ENCODE data around the gene FBXO33.

The FBXO33 gene, protein sequence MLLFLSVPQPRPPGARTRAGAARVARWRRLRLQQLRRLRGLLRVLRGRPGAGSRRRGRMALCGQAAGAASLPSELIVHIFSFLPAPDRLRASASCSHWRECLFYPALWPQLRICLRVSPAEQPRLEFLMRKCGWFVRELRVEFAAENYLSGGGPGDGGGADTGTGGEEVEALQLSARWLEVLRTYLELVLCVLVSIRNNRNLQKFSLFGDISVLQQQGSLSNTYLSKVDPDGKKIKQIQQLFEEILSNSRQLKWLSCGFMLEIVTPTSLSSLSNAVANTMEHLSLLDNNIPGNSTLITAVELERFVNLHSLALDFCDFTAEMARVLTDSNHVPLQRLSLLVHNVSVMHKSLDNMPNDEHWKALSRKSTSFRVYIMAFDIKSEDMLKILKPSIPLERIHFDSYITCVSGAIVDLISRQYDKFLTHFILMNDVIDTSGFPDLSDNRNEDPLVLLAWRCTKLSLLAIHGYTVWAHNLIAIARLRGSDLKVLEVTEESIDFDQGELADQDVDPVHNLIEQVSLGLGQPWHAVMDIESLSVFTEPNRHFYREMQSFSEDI

DNA sequence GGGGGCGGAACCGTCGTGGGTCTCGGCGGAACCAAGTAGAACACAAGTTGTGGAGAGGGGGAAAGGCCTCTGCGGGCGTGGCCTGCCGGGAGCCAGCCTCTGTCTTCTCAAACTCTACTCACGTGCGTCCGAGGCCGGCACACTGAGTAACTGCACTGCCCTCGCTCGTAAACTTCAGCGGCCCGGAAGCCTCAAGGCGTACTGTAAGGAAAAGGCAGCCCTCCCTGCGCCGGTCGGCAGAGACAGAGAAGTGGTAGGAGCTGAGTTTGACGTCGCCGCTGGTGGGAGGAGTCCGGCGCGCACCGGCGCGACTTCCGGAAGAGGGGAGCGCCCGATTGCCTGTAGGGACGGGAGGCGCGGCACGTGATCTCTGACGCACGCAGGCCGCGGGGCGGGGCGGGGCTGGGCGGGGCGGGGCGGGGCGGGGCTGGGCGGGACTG, at the start of gene FBXO33:
FBXO33 (minus strand) TSS at position 255 of the 440 bp plus-strand sequence. CDS start 271 bp downstream, outside the sequence.
- Mint-ChIP-seq H3K9me3 (no peaks in the 10 kb centered on the region), H3K4me1 (peaks cover 32% of the 10 kb centered on the region), H3K27ac (peak within 1 kb of the TSS; percentile 100), H3K4me3 (peak within 1 kb of the TSS; percentile 97), H3K36me3 (no peaks in the 10 kb centered on the region), H3K27me3 (no peaks in the 10 kb centered on the region)
- DNase-seq (ENCODE audit: low spot score in 2 of 2) (peak; percentile 96 to 98), ATAC-seq (ENCODE audit: low read depth) (peak; percentile 82)

DNA sequence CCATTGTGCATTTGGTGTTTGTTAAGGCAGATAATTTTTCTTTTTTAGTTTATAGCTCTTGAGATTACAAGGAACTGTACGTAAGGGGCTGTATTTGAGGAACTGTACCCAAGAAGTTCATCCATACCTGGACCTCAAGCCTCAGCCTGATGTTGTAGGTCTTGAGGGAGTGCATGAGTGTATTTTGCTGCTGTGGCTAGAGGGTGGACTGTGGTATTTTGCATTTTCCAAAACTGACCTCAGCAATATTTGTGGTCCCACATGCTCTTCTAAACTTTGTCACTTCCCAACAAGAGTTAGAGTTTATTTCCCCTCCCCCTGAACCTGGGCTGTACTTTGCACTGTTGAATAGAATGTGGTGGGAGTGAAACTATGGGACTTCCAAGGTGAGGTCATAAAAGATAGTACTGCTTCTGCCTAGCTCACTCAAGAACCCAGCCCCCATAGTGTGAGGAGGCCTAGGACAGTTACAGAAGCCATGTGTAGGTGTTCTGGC, 42.2 kb upstream of the FBXO33 start:
- DNase-seq (ENCODE audit: low spot score in 2 of 2) (no peak), ATAC-seq (ENCODE audit: low read depth) (no peak)
- Mint-ChIP-seq H3K27me3 (no peaks in the 10 kb centered on the region), H3K27ac (no peak overlapping the region), H3K4me1 (no peaks in the 10 kb centered on the region), H3K4me3 (no peak overlapping the region), H3K36me3 (peaks cover 6% of the 10 kb centered on the region), H3K9me3 (no peaks in the 10 kb centered on the region)

GRCh38 chr14:39472078-39472477, 39.8 kb upstream of the FBXO33 start:
- H3K4me1 Mint-ChIP-seq = no peaks in the 10 kb centered on the region
- no peak overlapping the region for H3K27ac Mint-ChIP-seq
- peaks cover 5% of the 10 kb centered on the region for H3K36me3 Mint-ChIP-seq
- H3K27me3 Mint-ChIP-seq = no peaks in the 10 kb centered on the region
- ATAC-seq (ENCODE audit: low read depth) = no peak
- no peak overlapping the region for H3K4me3 Mint-ChIP-seq
- no peaks in the 10 kb centered on the region for H3K9me3 Mint-ChIP-seq
- no peak for DNase-seq (ENCODE audit: low spot score in 2 of 2)

- Mint-ChIP-seq H3K4me3 (no peak overlapping the region), H3K36me3 (peaks cover 5% of the 10 kb centered on the region), H3K9me3 (no peaks in the 10 kb centered on the region), H3K27me3 (peaks cover 2% of the 10 kb centered on the region), H3K4me1 (no peaks in the 10 kb centered on the region), H3K27ac (no peak overlapping the region)
- DNase-seq (ENCODE audit: low spot score in 2 of 2) = peak; percentile 18 to 45
- peak; percentile 85 for ATAC-seq (ENCODE audit: low read depth)
Observed at GRCh38 chr14:39469094-39469710, 37.0 kb upstream of the FBXO33 start.

- peaks cover 2% of the 10 kb centered on the region for H3K27me3 Mint-ChIP-seq
- no peak for ATAC-seq (ENCODE audit: low read depth)
- peaks cover 3% of the 10 kb centered on the region for H3K36me3 Mint-ChIP-seq
- no peaks in the 10 kb centered on the region for H3K9me3 Mint-ChIP-seq
- no peak overlapping the region for H3K27ac Mint-ChIP-seq
- no peak for DNase-seq (ENCODE audit: low spot score in 2 of 2)
- H3K4me3 Mint-ChIP-seq = no peak overlapping the region
- no peaks in the 10 kb centered on the region for H3K4me1 Mint-ChIP-seq
Observed at GRCh38 chr14:39467889-39468524, 35.8 kb upstream of the FBXO33 start.

- peaks cover 3% of the 10 kb centered on the region for H3K27me3 Mint-ChIP-seq
- no peak for DNase-seq (ENCODE audit: low spot score in 2 of 2)
- no peak overlapping the region for H3K4me3 Mint-ChIP-seq
- H3K27ac Mint-ChIP-seq = no peak overlapping the region
- peaks cover 2% of the 10 kb centered on the region for H3K9me3 Mint-ChIP-seq
- H3K36me3 Mint-ChIP-seq = no peaks in the 10 kb centered on the region
- no peaks in the 10 kb centered on the region for H3K4me1 Mint-ChIP-seq
- ATAC-seq (ENCODE audit: low read depth) = no peak
Observed at GRCh38 chr14:39459795-39460478, 27.7 kb upstream of the FBXO33 start.

DNA sequence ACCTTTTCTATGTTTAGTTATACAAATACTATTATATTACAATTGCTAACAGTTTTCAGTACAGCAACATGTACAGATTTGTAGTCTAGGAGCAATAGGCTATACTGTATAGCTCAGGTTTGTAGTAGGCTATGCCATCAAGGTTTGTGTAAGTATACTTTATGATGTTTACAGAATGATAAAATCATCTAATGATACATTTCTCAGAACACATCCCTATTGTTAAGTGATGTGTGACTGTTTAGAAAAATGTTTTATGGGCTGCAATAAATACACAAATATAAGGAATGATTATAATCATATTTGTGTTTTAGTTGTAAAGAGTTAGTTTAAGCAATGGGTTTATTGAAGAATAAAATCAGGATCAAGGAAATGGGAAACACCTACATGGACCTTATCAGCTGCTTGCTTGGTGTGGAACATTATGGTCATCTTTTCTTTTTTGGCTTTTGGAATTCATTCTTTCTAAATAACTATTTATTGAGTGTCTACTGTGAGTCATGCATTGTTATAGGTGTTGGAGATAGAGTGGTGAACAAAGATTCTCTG, 24.5 kb upstream of the FBXO33 start:
- H3K9me3 Mint-ChIP-seq = no peaks in the 10 kb centered on the region
- DNase-seq (ENCODE audit: low spot score in 2 of 2) (no peak), ATAC-seq (ENCODE audit: low read depth) (no peak)
- H3K36me3 Mint-ChIP-seq = no peaks in the 10 kb centered on the region
- H3K27ac Mint-ChIP-seq = no peak overlapping the region
- peaks cover 6% of the 10 kb centered on the region for H3K27me3 Mint-ChIP-seq
- no peaks in the 10 kb centered on the region for H3K4me1 Mint-ChIP-seq
- no peak overlapping the region for H3K4me3 Mint-ChIP-seq

GRCh38 chr14:39454906-39455539, 22.8 kb upstream of the FBXO33 start:
- Mint-ChIP-seq H3K27ac (no peak overlapping the region), H3K9me3 (no peaks in the 10 kb centered on the region), H3K27me3 (peaks cover 6% of the 10 kb centered on the region), H3K4me1 (no peaks in the 10 kb centered on the region), H3K36me3 (no peaks in the 10 kb centered on the region), H3K4me3 (no peak overlapping the region)
- ATAC-seq (ENCODE audit: low read depth) (no peak), DNase-seq (ENCODE audit: low spot score in 2 of 2) (no peak)

DNA sequence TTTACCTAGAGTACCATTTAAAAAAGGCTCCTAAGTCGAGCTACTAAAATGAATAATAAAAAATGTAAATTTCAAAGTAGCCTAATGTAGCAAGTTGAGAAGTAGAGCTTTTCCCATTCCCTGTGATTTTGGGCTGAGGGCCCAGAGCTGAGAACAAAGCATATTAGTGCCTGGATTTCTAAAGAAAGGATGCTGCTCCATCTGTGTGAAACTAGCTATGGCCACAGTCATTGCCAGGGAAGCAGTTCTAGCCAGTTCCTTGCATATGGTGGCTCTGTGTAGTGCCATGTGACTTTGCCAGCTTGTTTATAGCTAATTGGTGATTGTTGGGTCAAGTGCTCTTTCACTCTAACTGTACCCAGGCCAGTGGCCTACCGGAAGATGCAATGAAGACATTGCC, 20.4 kb upstream of the FBXO33 start:
- Mint-ChIP-seq H3K9me3 (no peaks in the 10 kb centered on the region), H3K4me1 (peaks cover 3% of the 10 kb centered on the region)
- no peak for ATAC-seq (ENCODE audit: low read depth)

GRCh38 chr14:39451811-39452210, 19.6 kb upstream of the FBXO33 start:
- ATAC-seq (ENCODE audit: low read depth) (no peak), DNase-seq (ENCODE audit: low spot score in 2 of 2) (no peak)
- Mint-ChIP-seq H3K4me3 (no peak overlapping the region), H3K9me3 (no peaks in the 10 kb centered on the region), H3K4me1 (peaks cover 3% of the 10 kb centered on the region), H3K27ac (no peak overlapping the region), H3K27me3 (peaks cover 6% of the 10 kb centered on the region), H3K36me3 (no peaks in the 10 kb centered on the region)

More for the DNA sequence above, 20.4 kb upstream of the FBXO33 start:
- peaks cover 6% of the 10 kb centered on the region for H3K27me3 Mint-ChIP-seq
- no peaks in the 10 kb centered on the region for H3K36me3 Mint-ChIP-seq
- H3K27ac Mint-ChIP-seq = no peak overlapping the region
- DNase-seq (ENCODE audit: low spot score in 2 of 2) = no peak
- no peak overlapping the region for H3K4me3 Mint-ChIP-seq

DNA sequence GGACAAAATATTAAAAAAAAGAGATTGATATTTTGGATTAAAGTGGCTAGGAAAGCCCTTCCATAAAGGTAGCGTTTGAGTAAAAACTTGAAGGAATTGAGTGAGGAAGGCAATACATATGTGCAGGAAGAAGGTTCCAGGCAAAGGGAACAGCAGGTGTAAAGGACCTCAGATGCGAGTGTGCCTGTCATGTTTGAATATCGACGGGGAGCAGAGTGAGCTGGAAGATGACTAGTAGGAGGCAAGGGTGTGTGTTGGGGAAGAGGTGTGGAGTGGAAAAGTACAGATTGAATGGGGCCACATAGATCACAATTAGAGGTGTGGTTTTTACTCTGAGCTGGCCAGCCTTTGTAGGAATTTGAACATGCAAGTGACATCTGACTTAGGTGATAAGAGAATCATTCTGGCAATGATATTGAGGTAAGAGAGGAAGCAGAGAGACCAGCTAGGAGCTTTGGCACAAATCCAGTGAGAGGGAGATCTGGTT, 15.0 kb upstream of the FBXO33 start:
- H3K4me1 Mint-ChIP-seq = peaks cover 5% of the 10 kb centered on the region
- peaks cover 2% of the 10 kb centered on the region for H3K36me3 Mint-ChIP-seq
- H3K27me3 Mint-ChIP-seq = peaks cover 2% of the 10 kb centered on the region
- H3K4me3 Mint-ChIP-seq = no peak overlapping the region
- no peaks in the 10 kb centered on the region for H3K9me3 Mint-ChIP-seq
- H3K27ac Mint-ChIP-seq = no peak overlapping the region
- ATAC-seq (ENCODE audit: low read depth) = no peak
- DNase-seq (ENCODE audit: low spot score in 2 of 2) = no peak

- no peak for ATAC-seq (ENCODE audit: low read depth)
Observed at GRCh38 chr14:39446131-39446744, 14.0 kb upstream of the FBXO33 start.

More at GRCh38 chr14:39446131-39446744, 14.0 kb upstream of the FBXO33 start:
- DNase-seq (ENCODE audit: low spot score in 2 of 2) = no peak
- peaks cover 5% of the 10 kb centered on the region for H3K4me1 Mint-ChIP-seq
- peaks cover 2% of the 10 kb centered on the region for H3K36me3 Mint-ChIP-seq
- H3K4me3 Mint-ChIP-seq = no peak overlapping the region
- H3K9me3 Mint-ChIP-seq = no peaks in the 10 kb centered on the region
- no peak overlapping the region for H3K27ac Mint-ChIP-seq
- H3K27me3 Mint-ChIP-seq = peaks cover 2% of the 10 kb centered on the region

Measured in memory B cell (primary cell).